Suppressor macrophage treated with lipopolysaccharide for 1 hour (primary cell): ENCODE results near the gene CPSF6.
"Not testable (repeated sequence)": the region's sequence is repeated elsewhere in the genome, so short reads cannot be mapped to it uniquely, and the experiment has no call there.

ENCODE experiments used
- DNase-seq, 3 donors: peaks; one replicate each; pipeline ENCODE4 v3.0.0-alpha.2; 2020 to 2022

The CPSF6 gene

GRCh38 chr12:69258655-69259054 lies 19.3 kb downstream of the CPSF6 start:
- DNase-seq = no peak

- no peak for DNase-seq
Measured at GRCh38 chr12:69262264-69262974, 23.1 kb downstream of the CPSF6 start.

- DNase-seq = no peak
Measured at GRCh38 chr12:69265205-69265604, 25.8 kb downstream of the CPSF6 start.

GRCh38 chr12:69265633-69266032 lies 26.3 kb downstream of the CPSF6 start:
- DNase-seq = not testable (repeated sequence)

GRCh38 chr12:69266036-69266635 lies 26.8 kb downstream of the CPSF6 start:
- DNase-seq = peak in 2 of 3 donors; percentile 31 to 33

- DNase-seq = no peak
Measured at GRCh38 chr12:69269736-69270135, 30.4 kb downstream of the CPSF6 start.

- DNase-seq = no peak
Measured at GRCh38 chr12:69272511-69272910, 33.1 kb downstream of the CPSF6 start.

GRCh38 chr12:69274861-69275260 lies 35.5 kb downstream of the CPSF6 start:
- peak in 1 of 3 donors; percentile 22 for DNase-seq

- no peak for DNase-seq
Measured at GRCh38 chr12:69275471-69275891, 36.1 kb downstream of the CPSF6 start.

GRCh38 chr12:69278814-69279782 lies 39.7 kb downstream of the CPSF6 start:
- no peak for DNase-seq

GRCh38 chr12:69284131-69284530 lies 44.8 kb downstream of the CPSF6 start:
- DNase-seq = peak; percentile 82 to 87 (median 84)

GRCh38 chr12:69287556-69287955 lies 48.2 kb downstream of the CPSF6 start:
- no peak for DNase-seq

- DNase-seq = peak; percentile 90 to 94 (median 90)
Measured at GRCh38 chr12:69290545-69291277, 51.3 kb downstream of the CPSF6 start.

GRCh38 chr12:69291278-69291593 lies 51.9 kb downstream of the CPSF6 start:
- DNase-seq = no peak

GRCh38 chr12:69298133-69298532 lies 58.8 kb downstream of the CPSF6 start:
- DNase-seq = no peak

GRCh38 chr12:69298947-69299346 lies 59.6 kb downstream of the CPSF6 start:
- DNase-seq = no peak

- no peak for DNase-seq
Measured at GRCh38 chr12:69304284-69304683, 64.9 kb downstream of the CPSF6 start.

GRCh38 chr12:69309461-69309860 lies 70.1 kb downstream of the CPSF6 start:
- no peak for DNase-seq

- DNase-seq = no peak
Measured at GRCh38 chr12:69313209-69313608, 73.8 kb downstream of the CPSF6 start.

GRCh38 chr12:69316784-69317183 lies 77.4 kb downstream of the CPSF6 start:
- DNase-seq = not testable (repeated sequence)

- not testable (repeated sequence) for DNase-seq
Measured at GRCh38 chr12:69317233-69317632, 77.9 kb downstream of the CPSF6 start.

- no peak for DNase-seq
Measured at GRCh38 chr12:69318225-69318624, 78.9 kb downstream of the CPSF6 start.

GRCh38 chr12:69321351-69321750 lies 82.0 kb downstream of the CPSF6 start:
- DNase-seq = peak in 1 of 3 donors; percentile 27
